ENCODE data around the gene GPBAR1.
A peak's percentile ranks its signal among the peaks of the same experiment; 100 is the strongest.

The GPBAR1 gene

GRCh38 chr2:218291318-218292047, 30.7 kb downstream of the GPBAR1 start:
- no peak for DNase-seq
- peaks cover 78% of the 10 kb centered on the region for H3K4me1 Mint-ChIP-seq
- no peak overlapping the region for H3K27ac Mint-ChIP-seq
- H3K4me3 Mint-ChIP-seq, result peak overlapping the region; percentile 54
- no peak for TF ChIP-seq CTCF (IDR thresholded peaks at IDR 0.05)
- peaks cover 15% of the 10 kb centered on the region for H3K27me3 Mint-ChIP-seq (ENCODE audit: low read depth, poor library complexity)
- H3K9me3 Mint-ChIP-seq, result no peaks in the 10 kb centered on the region
- no peaks in the 10 kb centered on the region for H3K36me3 Mint-ChIP-seq (ENCODE audit: low read depth)

GRCh38 chr2:218292048-218293014, 31.5 kb downstream of the GPBAR1 start, which contains the start of gene TMBIM1:
Gene TMBIM1, minus strand, starts transcription at chr2:218292503. Its CDS starts 10,362 bp downstream, at chr2:218282141.
- Mint-ChIP-seq H3K27ac (no peak within 1 kb of the TSS), H3K27me3 (ENCODE audit: low read depth, poor library complexity) (peaks cover 15% of the 10 kb centered on the region), H3K4me3 (peak within 1 kb of the TSS; percentile 61), H3K4me1 (peaks cover 78% of the 10 kb centered on the region), H3K9me3 (no peaks in the 10 kb centered on the region), H3K36me3 (ENCODE audit: low read depth) (no peaks in the 10 kb centered on the region)
- peak; percentile 77 for DNase-seq
- peak; percentile 54 for TF ChIP-seq CTCF (IDR thresholded peaks at IDR 0.05)

- no peak for TF ChIP-seq CTCF (IDR thresholded peaks at IDR 0.05)
- H3K9me3 Mint-ChIP-seq, result no peaks in the 10 kb centered on the region
- H3K27ac Mint-ChIP-seq, result no peak overlapping the region
- peaks cover 81% of the 10 kb centered on the region for H3K4me1 Mint-ChIP-seq
- H3K36me3 Mint-ChIP-seq (ENCODE audit: low read depth), result no peaks in the 10 kb centered on the region
- no peak for DNase-seq
- H3K4me3 Mint-ChIP-seq, result no peak overlapping the region
- H3K27me3 Mint-ChIP-seq (ENCODE audit: low read depth, poor library complexity), result peaks cover 15% of the 10 kb centered on the region
Observed at GRCh38 chr2:218293715-218294429, 33.1 kb downstream of the GPBAR1 start.

- peaks cover 15% of the 10 kb centered on the region for H3K27me3 Mint-ChIP-seq (ENCODE audit: low read depth, poor library complexity)
- no peak overlapping the region for H3K4me3 Mint-ChIP-seq
- no peaks in the 10 kb centered on the region for H3K9me3 Mint-ChIP-seq
- H3K4me1 Mint-ChIP-seq, result peaks cover 77% of the 10 kb centered on the region
- H3K36me3 Mint-ChIP-seq (ENCODE audit: low read depth), result no peaks in the 10 kb centered on the region
- TF ChIP-seq CTCF (IDR thresholded peaks at IDR 0.05), result no peak
- peak overlapping the region; percentile 66 for H3K27ac Mint-ChIP-seq
- DNase-seq, result no peak
Observed at GRCh38 chr2:218294430-218295022, 33.7 kb downstream of the GPBAR1 start.

GRCh38 chr2:218295029-218295428, 34.2 kb downstream of the GPBAR1 start:
- Mint-ChIP-seq H3K27me3 (ENCODE audit: low read depth, poor library complexity) (peaks cover 15% of the 10 kb centered on the region), H3K9me3 (no peaks in the 10 kb centered on the region), H3K27ac (peak overlapping the region; percentile 66), H3K4me3 (no peak overlapping the region), H3K36me3 (ENCODE audit: low read depth) (no peaks in the 10 kb centered on the region), H3K4me1 (peaks cover 75% of the 10 kb centered on the region)
- no peak for TF ChIP-seq CTCF (IDR thresholded peaks at IDR 0.05)
- DNase-seq, result no peak

Measured in nephron progenitor cell (in vitro differentiated cells).